MM.1S (cell line): ENCODE data around the gene QSOX1.

Experiments
- DNase-seq: peaks from one replicate; pipeline ENCODE4 v3.0.0-alpha.2; 2015
- H2AFZ ChIP-seq: fragments of 300-600 bp; sonication (generic); 2 replicates; pipeline ENCODE4 v1.6.0; 2016; ENCODE audit warnings: antibody characterized with exemption, low read length
- H3F3A ChIP-seq: fragments of 300-600 bp; sonication (generic); 2 replicates; pipeline ENCODE4 v1.6.1; 2016; ENCODE audit warnings: mild to moderate bottlenecking, antibody characterized with exemption, low read length, moderate library complexity, mixed read lengths; ENCODE audit not compliant: insufficient read depth
- H3K27ac ChIP-seq: fragments of 300-600 bp; sonication (generic); 2 replicates; pipeline ENCODE4 v1.5.1; 2016; ENCODE audit warnings: mild to moderate bottlenecking, low read length
- H3K27me3 ChIP-seq: fragments of 300-600 bp; sonication (generic); replicated peaks from 2 replicates; pipeline ENCODE4 v1.6.0; 2016; ENCODE audit warnings: low read length; ENCODE audit not compliant: insufficient read depth
- H3K36me3 ChIP-seq: fragments of 300-600 bp; sonication (generic); replicated peaks from 2 replicates; pipeline ENCODE4 v1.6.1; 2016; ENCODE audit warnings: mild to moderate bottlenecking, low read length, mixed read lengths; ENCODE audit not compliant: insufficient read depth
- H3K4me1 ChIP-seq: fragments of 300-600 bp; sonication (generic); 2 replicates; pipeline ENCODE4 v1.6.1; 2016; ENCODE audit warnings: low read length, mixed read lengths
- H3K4me2 ChIP-seq: fragments of 300-600 bp; sonication (generic); 2 replicates; pipeline ENCODE4 v1.6.0; 2016; ENCODE audit warnings: low read depth, low read length
- H3K4me3 ChIP-seq: fragments of 300-600 bp; sonication (generic); 2 replicates; pipeline ENCODE4 v1.5.1; 2016; ENCODE audit warnings: low read length, mixed read lengths
- H3K79me2 ChIP-seq: fragments of 300-600 bp; sonication (generic); 2 replicates; pipeline ENCODE4 v1.6.1; 2016; ENCODE audit warnings: mixed run types, low read length, mixed read lengths
- H3K9ac ChIP-seq: fragments of 300-600 bp; sonication (generic); 2 replicates; pipeline ENCODE4 v1.6.1; 2016; ENCODE audit warnings: low read length, mixed read lengths
- H3K9me2 ChIP-seq: fragments of 300-600 bp; sonication (generic); replicated peaks from 2 replicates; pipeline ENCODE4 v1.6.1; 2016; ENCODE audit warnings: mild to moderate bottlenecking, low read length, mixed read lengths; ENCODE audit not compliant: insufficient read depth
- H3K9me3 ChIP-seq: fragments of 300-600 bp; sonication (generic); replicated peaks from 2 replicates; pipeline ENCODE4 v1.6.1; 2016; ENCODE audit warnings: mild to moderate bottlenecking, low read length, mixed read lengths; ENCODE audit not compliant: insufficient read depth
- H4K20me1 ChIP-seq: fragments of 300-600 bp; sonication (generic); 2 replicates; pipeline ENCODE4 v1.6.1; 2016; ENCODE audit warnings: mild to moderate bottlenecking, low read length, moderate library complexity, mixed read lengths; ENCODE audit not compliant: insufficient read depth
- CTCF ChIP-seq: fragments of 300-600 bp; sonication (generic); IDR thresholded peaks from 2 replicates; pipeline ENCODE4 v1.5.1; 2016; ENCODE audit warnings: antibody characterized with exemption, low read length, mixed read lengths
- EZH2 ChIP-seq: fragments of 300-600 bp; sonication (generic); optimal IDR thresholded peaks from 2 replicates; pipeline ENCODE3; 2017; ENCODE audit warnings: low read depth, mild to moderate bottlenecking, antibody characterized with exemption, low read length, mixed read lengths
- EZH2phosphoT487 ChIP-seq: fragments of 300-600 bp; sonication (generic); IDR thresholded peaks from 2 replicates; pipeline ENCODE4 v1.6.1; 2018; ENCODE audit warnings: antibody characterized with exemption, low read length

The QSOX1 gene

GRCh38 chr1:180194546-180195207 lies 40.0 kb downstream of the QSOX1 start:
- Histone ChIP-seq H4K20me1 (no peaks in the 10 kb centered on the region), H3K9me3 (no peaks in the 10 kb centered on the region), H3F3A (no peaks in the 10 kb centered on the region), H3K4me1 (no peaks in the 10 kb centered on the region), H3K9me2 (no peaks in the 10 kb centered on the region), H3K27ac (no peak overlapping the region), H3K36me3 (no peaks in the 10 kb centered on the region), H3K4me2 (no peak overlapping the region), H3K27me3 (no peaks in the 10 kb centered on the region), H3K9ac (no peak overlapping the region), H3K4me3 (no peak overlapping the region), H3K79me2 (no peaks in the 10 kb centered on the region), H2AFZ (no peak overlapping the region)
- DNase-seq, result no peak
- no peak for TF ChIP-seq CTCF
- no peak for TF ChIP-seq EZH2phosphoT487

GRCh38 chr1:180195401-180195800 lies 40.7 kb downstream of the QSOX1 start:
- Histone ChIP-seq H3K36me3 (no peaks in the 10 kb centered on the region), H3K27ac (no peak overlapping the region), H3K4me3 (no peak overlapping the region)

GRCh38 chr1:180195916-180196315 lies 41.2 kb downstream of the QSOX1 start:
- H3F3A ChIP-seq, result no peaks in the 10 kb centered on the region
- H3K4me2 ChIP-seq, result no peak overlapping the region
- no peaks in the 10 kb centered on the region for H4K20me1 ChIP-seq
- H3K9me3 ChIP-seq, result no peaks in the 10 kb centered on the region
- no peaks in the 10 kb centered on the region for H3K4me1 ChIP-seq
- no peak overlapping the region for H3K9ac ChIP-seq
- no peak for TF ChIP-seq EZH2
- TF ChIP-seq EZH2phosphoT487, result no peak
- no peak for TF ChIP-seq CTCF
- H3K36me3 ChIP-seq, result no peaks in the 10 kb centered on the region
- no peaks in the 10 kb centered on the region for H3K9me2 ChIP-seq
- DNase-seq, result no peak
- H3K27me3 ChIP-seq, result no peaks in the 10 kb centered on the region
- H3K4me3 ChIP-seq, result no peak overlapping the region
- no peak overlapping the region for H3K27ac ChIP-seq
- no peaks in the 10 kb centered on the region for H3K79me2 ChIP-seq
- H2AFZ ChIP-seq, result no peak overlapping the region

More at GRCh38 chr1:180195401-180195800, 40.7 kb downstream of the QSOX1 start:
- no peaks in the 10 kb centered on the region for H3K4me1 ChIP-seq
- H3K79me2 ChIP-seq, result no peaks in the 10 kb centered on the region
- H3K9me3 ChIP-seq, result no peaks in the 10 kb centered on the region
- TF ChIP-seq CTCF (no peak), EZH2phosphoT487 (no peak), EZH2 (no peak)
- no peaks in the 10 kb centered on the region for H3K27me3 ChIP-seq
- H3K4me2 ChIP-seq, result no peak overlapping the region
- no peak overlapping the region for H2AFZ ChIP-seq
- no peak for DNase-seq
- no peaks in the 10 kb centered on the region for H3K9me2 ChIP-seq
- H4K20me1 ChIP-seq, result no peaks in the 10 kb centered on the region
- H3K9ac ChIP-seq, result no peak overlapping the region
- no peaks in the 10 kb centered on the region for H3F3A ChIP-seq
